Stimulated activated CD4-positive, alpha-beta T cell treated with anti-CD3 and anti-CD28 coated beads, Interleukin-15, amount 100 ng/mL, for 24 hours (primary cell): Measurements from ENCODE around the gene HOXA4.

ENCODE experiments used
- DNase-seq: peaks from one replicate; pipeline ENCODE4 v3.0.0-alpha.2; 2020

HOXA4 gene

GRCh38 chr7:27130540-27131389 lies at the start of gene HOXA4:
HOXA4 (minus strand) TSS chr7:27130757; CDS start chr7:27130733, 24 bp downstream.
- DNase-seq, result peak; percentile 77

DNA sequence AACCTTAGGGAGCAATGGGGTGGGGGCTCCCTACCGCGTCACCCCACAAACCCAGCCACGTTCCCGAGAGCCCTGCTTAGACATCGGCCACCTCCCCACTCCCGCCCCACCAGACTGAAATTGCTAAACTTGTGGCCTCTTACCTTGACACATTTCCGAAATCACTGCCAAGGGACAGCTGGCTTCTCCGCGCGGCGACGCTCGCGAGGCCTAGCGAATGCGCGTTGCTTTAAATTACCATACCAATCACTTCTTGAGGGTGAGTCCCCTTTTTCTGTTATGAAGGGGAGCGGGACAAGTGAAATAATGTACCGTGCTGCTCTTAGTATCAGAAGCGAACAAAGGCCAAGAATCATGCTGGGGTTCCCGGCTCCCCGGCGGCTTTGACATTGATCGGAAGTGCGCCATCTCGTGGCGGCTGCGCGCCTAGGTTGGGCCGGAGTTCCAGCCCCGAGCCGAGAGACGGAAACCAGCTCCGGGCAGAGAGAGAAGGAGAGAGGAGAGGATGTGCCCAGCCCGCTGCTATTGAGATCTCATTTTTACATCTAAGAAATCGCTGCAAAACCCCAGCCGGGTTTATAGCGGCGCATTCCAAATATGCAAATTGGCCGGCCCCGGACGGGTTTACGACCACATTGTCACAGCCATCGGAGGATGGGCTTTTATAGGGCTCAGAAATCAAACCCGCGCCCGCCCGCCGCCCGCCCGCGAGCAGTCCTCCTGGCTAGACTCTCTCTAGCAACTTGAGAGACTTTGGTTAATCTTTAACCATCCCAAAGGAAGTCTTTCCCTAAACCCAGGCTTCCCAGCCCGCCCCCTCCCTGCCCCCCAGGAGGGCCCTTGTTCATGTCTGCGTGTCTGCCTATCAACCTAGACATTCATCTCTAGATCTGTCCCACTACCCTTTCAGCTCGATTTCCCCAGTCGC lies 49.2 kb upstream of the HOXA4 start:
- DNase-seq, result peak; percentile 74

- DNase-seq, result no peak
These were observed 48.5 kb upstream of the HOXA4 start for GRCh38 chr7:27179030-27179429.

DNA sequence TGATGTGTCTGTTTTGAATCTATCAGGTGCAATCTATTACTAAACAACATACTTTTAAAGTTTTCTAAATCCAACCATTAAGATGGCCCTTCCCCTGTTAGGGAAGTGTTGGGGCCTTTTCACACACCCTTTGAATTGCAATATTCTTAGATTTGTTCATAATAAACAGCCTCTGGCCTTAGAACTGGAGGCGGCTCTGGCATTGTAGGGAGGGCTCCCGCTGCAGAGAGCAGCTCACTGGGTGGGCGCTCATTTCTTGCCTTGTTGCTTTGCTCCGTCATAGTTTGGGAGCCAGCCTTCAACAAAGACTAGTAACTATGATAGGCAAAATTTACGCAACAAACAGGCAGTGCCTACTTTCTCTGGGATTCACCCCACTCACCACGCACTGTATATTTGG lies 47.8 kb upstream of the HOXA4 start:
- DNase-seq, result no peak

DNA sequence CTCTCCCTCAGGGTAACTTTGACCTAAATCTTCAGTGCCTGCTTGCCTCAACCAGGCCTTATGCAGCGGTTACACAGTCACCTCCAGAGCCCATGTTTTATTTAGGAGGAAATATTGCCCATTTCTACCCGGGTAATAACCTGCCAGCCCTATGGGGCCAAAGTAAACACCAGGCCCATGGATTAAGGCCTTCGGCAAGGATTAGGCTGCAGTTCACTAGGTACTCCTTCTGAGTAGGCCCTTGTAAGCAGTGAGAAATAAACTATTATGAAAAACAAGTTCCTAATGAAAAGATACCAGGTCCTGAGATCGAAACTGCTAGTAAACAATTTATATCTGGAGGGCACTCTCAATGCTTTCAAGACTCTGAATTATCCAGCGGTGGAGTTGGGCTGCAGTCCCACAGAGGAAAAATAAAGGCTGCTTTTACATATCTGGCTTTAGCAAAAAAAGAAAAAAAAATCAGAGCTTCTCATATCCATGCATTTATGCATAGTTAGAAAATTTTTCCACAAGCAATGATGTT lies 47.3 kb upstream of the HOXA4 start:
- peak; percentile 0 for DNase-seq

DNA sequence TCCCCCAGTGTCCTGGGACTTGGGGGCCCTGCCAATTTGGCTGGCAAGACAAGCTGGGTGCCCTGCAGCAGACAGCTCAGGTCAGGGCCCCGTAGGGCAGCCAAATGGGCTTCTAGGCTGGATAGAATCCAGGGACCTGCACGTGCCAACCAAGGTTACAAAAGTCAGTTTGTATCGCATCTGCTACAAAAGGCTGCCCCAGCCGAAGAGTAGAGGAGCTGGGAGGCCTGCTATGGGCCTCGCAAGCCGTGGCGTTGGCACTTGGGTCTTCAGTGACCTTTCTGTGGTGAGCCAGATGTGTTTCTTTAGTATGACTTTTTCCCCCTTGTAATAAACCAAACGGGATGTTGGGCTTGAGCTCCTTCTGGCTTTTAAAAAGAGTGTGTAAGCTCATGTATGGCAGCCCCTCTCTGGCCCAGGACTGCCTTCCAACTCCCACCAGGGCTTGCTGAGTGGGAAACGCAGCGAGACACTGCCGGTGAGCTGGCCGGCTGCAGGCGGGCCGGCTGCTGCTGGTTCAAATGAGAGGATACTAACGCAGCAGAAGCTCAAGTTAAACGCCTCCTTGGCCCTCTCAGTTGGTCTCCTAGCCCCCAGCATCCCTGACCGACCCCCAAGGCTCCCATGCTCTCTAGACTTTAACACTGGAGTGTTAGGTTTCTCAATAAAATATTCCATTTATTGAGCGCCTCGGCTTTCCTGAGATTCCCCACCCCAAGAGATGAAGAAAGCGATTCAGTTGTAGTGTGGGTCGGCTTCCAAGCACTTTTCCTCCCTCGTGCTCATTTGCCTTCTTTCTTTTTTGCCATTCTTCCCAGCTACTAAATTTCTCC lies 46.6 kb upstream of the HOXA4 start:
- peak; percentile 0 for DNase-seq

DNA sequence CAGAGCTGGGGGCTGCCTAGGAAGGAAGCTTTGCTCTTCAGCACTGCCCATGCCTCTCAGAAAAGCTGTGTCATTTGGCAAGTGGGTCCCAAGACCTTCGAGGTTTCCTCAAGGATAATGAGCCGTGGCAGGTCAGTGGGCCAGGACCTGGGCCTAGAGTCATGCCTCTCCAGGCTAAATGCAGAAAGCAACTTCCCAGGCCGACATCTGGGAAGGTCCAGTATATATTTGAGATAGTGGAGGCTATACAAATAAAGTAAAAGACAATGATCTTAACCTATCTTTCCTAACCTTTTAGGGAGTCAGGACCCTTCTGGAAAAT lies 45.9 kb upstream of the HOXA4 start:
- peak; percentile 0 for DNase-seq

DNA sequence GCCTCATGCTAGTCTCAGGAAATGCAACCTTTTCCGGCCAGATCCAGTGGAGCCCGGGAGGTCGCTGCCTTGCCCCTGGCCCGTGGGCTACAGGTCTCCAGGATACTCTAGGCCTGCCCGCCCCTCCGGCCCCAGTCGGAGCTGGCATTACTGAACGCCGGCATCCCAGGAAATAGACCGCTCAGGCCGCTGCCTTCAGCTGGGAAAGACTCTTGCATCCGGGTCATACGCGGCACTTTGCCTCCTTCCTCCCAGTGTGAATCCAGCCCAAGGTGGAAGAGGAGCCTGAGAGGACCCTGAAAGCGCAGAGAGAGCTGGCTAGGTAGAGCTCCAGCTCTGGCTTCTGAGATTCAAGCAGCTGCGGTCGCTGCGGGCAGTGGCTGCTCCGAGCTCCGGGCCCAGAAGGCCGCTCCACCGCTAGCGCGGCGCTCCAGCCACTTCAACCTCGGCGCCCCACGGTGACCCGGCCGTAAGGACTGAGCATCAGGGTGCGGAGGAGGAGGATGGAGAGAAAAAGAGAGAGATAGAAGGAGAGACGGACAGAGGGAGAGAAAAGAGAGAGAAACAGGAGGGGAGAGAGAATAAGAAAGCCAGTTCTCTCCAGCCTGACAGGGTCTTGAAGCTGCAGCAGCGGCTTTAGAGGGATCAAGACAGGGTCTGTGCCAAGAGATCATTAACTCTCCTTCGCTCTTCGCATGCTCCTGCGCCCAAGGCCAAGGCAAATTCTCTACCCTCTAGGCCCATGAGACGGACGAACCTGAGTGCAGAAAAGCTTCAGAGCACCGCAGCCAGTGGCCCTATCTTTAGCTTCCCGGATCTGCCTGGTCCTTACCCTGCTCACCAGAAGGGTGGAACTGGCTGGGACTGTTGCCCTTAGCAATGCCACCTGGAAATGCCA lies 45.3 kb upstream of the HOXA4 start:
- DNase-seq, result peak; percentile 0

- DNase-seq, result peak; percentile 1
These were observed 44.5 kb upstream of the HOXA4 start for GRCh38 chr7:27174874-27175625.

DNA sequence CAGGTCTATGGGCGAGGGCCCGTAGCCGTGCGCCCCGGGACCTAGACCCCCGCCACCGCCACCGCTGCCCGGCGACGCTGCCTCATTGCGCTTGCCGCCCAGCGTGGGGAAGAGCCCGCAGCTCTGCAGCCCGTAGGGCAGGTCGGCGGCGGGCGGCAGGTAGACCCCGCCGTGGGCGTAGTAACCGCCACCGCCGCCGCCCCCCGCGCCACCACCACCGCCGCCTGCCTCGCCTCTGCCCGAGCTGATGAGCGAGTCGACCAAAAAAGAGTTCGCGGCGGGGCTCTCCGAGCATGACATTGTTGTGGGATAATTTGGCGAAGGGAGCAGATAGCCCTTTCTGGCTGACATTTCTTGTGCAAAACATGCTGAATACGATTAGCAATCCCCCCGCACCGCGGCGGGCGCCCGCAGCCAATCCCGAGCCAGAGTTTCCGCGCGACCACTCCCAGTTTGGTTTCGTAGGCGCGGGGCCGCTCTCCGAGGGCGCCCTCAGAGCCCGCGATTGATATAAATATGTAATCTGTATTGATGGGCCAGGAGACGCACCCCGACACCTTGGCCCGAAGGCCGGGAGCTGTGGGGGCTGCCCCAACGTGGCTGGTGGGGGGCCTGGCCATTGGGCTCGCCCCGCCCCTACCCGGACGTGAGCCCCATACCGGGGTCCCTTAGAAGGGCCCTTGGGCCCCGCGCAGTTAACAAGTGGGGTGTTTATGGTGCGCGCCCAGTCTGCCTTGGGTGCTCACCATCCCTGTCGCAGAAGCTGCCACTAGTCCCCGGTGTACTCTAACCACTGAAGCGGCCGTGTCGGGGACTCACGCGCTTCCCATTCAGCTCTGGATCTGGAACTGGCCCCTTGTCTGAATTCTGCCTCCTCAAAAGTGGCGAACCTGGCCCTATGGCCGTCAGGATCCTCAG lies 43.7 kb upstream of the HOXA4 start, which contains the start of gene HOXA10:
Gene HOXA10, minus strand, starts transcription at position 365 of the 918 bp plus-strand sequence. Its CDS starts 14 bp downstream, at position 351.
- DNase-seq, result peak; percentile 9

DNA sequence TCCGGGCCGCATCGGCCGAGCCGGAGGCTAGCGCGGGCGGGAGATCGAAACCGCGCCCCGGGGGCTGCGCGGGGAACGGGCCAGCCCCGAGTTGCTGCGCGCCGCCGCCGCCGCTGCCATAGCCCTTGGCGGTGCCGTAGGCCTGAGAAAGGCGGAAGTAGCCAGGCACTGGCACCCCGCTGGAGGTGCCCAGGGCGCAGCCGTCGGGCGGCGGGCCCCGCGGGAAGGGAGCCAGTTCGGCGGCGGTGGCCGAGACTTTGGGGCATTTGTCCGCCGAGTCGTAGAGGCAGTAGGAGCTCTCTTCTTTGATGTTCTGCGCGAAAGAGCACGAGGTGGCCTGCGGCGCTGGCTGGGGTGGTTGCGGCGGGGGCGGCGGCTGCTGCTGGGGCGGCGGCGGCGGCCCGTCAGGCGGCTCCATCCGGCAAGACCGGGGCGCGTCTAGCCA lies 43.0 kb upstream of the HOXA4 start:
- DNase-seq, result peak; percentile 37

GRCh38 chr7:27172823-27173510 lies 42.4 kb upstream of the HOXA4 start:
- DNase-seq, result peak; percentile 19

DNA sequence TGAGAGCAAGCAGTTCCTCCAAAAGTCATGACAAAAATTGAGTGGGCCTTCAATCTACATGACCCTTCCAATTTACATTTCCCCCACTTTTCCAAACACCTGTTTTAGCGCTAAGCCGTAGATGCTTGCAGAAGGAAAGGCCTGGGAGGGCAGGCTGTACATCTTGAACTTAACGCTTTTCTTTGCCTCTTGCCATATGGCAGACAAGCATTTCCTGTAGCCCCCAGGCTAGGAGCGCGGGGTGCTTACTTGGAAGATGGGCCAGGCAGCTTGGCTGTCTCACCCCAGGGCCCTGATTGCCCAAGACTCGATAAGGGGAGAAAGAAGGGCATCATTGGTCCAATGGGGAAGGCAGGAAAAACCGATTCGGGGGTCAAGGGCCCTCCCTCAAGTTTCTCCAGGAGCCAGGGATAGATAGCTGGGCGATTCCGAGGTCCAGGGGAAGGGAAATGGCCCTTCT lies 41.8 kb upstream of the HOXA4 start:
- DNase-seq, result peak; percentile 3

DNA sequence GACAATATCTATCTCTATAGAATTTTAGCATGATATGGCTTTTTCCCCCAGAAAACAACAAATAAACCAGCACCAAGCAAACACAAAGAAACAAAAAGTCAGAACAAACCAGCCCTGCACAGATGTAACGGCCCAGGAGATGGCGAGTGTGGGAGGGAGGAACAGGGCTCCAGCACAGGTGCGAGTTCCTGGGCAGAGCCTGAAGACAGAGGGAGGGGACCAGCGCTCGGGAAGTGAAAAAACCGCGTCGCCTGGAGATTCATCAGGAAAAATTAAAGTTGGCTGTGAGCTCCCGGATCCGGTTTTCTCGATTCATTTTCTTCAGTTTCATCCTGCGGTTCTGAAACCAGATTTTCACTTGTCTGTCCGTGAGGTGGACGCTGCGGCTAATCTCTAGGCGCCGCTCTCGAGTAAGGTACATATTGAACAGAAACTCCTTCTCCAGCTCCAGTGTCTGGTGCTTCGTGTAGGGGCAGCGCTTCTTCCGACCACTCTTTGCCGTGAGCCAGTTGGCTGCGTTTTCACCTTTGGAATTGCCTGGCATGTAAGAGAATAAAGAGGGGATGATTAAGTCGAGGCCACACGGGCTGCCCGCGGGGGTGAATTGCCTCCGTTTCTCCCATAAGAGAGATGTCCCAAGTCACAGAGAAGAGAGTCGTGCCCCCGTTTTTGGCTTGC lies 41.2 kb upstream of the HOXA4 start:
- DNase-seq, result peak; percentile 6

DNA sequence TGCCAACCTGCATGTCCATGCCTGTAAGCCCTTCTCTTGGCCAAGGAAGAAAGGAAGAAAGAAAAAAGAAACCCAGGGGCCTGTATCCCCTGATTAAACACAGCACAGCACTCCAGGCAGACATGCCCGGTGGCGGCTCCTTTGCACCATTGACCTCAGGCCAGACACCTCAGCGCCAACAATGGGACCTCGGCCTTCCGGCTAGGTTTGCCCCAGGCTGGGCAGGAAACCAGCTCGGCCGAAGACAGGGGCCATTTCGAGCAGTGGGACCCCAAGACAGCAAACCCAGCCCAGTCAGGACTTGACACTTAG lies 40.7 kb upstream of the HOXA4 start:
- peak; percentile 1 for DNase-seq

GRCh38 chr7:27170426-27171324 lies 40.1 kb upstream of the HOXA4 start:
- no peak for DNase-seq
